ENCODE results near the gene GRK3. TPM values are rescaled to one million over a fixed set of nuclear protein-coding genes. Genes with fewer than 3 reads are reported as not detected.
A peak's percentile ranks its signal among the peaks of the same experiment; 100 is the strongest.

GRK3 gene
- total RNA-seq, 6 experiments from 2014 or later, result 1.1 to 4.9 (median 3.6) TPM

DNA sequence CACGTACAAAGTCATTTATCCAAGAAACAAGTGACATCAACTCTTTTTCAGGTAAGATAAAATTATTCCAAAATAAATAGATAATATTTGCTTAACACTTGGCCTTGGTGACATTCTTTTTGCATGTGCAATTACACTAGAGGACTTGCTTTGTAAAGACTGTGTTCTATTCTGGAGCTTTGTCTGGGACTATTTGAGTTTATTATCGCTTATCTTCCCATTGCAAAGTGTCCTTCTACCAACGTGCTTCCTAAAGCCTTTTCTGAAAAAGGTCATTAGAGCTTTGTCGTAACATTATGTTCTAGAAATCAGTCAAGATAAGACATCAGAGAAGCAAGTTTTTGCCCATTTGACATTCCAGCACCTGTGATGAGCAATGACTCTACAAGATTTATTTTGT is 99.2 kb downstream of the GRK3 start:
- peak overlapping the region in 1 of 3 donors; percentile 39 for H3K27ac ChIP-seq
- H3K36me3 ChIP-seq, result no peaks in the 10 kb centered on the region
- DNase-seq (no peak), ATAC-seq (peak; percentile 65 to 72 (median 68))
- H3K4me3 ChIP-seq, result no peak overlapping the region
- no peaks in the 10 kb centered on the region for H3K9me3 ChIP-seq
- TF ChIP-seq, protein P1, sequence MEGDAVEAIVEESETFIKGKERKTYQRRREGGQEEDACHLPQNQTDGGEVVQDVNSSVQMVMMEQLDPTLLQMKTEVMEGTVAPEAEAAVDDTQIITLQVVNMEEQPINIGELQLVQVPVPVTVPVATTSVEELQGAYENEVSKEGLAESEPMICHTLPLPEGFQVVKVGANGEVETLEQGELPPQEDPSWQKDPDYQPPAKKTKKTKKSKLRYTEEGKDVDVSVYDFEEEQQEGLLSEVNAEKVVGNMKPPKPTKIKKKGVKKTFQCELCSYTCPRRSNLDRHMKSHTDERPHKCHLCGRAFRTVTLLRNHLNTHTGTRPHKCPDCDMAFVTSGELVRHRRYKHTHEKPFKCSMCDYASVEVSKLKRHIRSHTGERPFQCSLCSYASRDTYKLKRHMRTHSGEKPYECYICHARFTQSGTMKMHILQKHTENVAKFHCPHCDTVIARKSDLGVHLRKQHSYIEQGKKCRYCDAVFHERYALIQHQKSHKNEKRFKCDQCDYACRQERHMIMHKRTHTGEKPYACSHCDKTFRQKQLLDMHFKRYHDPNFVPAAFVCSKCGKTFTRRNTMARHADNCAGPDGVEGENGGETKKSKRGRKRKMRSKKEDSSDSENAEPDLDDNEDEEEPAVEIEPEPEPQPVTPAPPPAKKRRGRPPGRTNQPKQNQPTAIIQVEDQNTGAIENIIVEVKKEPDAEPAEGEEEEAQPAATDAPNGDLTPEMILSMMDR (IDR thresholded peaks at IDR 0.05), result no peak
- no peak for TF ChIP-seq POLR2A (IDR thresholded peaks at IDR 0.05)
- 25% methylated on average over 4 of the region's 4 CpGs for WGBS (ENCODE audit: insufficient coverage, low coverage, low lambda C conversion rate, missing lambda C conversion rate)
- H3K4me1 ChIP-seq, result peaks cover 0 to 64% (median 23%) of the 10 kb centered on the region in 4 donors
- H3K27me3 ChIP-seq, result no peaks in the 10 kb centered on the region
- intact Hi-C loops (cut with DNase I), result no loop called here

DNA sequence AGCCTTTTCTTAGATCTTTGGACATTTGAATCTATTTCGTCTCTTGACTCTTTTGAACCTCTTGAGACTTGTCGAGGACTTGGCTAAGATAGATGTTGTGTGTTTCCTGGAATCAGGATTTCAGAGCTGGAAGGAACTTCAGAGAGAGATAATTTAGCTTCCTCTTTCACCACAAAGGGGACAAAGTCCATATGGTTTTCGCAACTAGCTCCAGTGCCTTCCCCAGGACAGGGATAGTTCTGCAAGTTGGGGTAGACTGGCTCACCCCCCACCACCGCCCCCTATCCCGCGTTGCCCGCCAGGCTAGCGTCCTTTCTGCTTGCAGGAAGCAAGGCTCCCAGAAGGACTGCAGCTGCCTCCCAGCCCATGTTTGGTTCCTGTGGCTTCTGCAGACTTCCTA is 101.8 kb downstream of the GRK3 start:
- ATAC-seq (peak; percentile 68 to 79 (median 74)), DNase-seq (peak; percentile 51 to 67 (median 58))
- Histone ChIP-seq H3K27ac (peak overlapping the region in 1 of 3 donors; percentile 3), H3K27me3 (no peaks in the 10 kb centered on the region), H3K4me1 (peaks cover 0 to 65% (median 23%) of the 10 kb centered on the region in 4 donors), H3K36me3 (no peaks in the 10 kb centered on the region), H3K9me3 (no peaks in the 10 kb centered on the region), H3K4me3 (peak overlapping the region in 1 of 3 donors; percentile 29)
- TF ChIP-seq POLR2A (IDR thresholded peaks at IDR 0.05), result no peak
- TF ChIP-seq, protein P1 (IDR thresholded peaks at IDR 0.05), result no peak
- 3% methylated on average over 7 of the region's 8 CpGs for WGBS (ENCODE audit: insufficient coverage, low coverage, low lambda C conversion rate, missing lambda C conversion rate)
- intact Hi-C loops (cut with DNase I), result no loop called here

DNA sequence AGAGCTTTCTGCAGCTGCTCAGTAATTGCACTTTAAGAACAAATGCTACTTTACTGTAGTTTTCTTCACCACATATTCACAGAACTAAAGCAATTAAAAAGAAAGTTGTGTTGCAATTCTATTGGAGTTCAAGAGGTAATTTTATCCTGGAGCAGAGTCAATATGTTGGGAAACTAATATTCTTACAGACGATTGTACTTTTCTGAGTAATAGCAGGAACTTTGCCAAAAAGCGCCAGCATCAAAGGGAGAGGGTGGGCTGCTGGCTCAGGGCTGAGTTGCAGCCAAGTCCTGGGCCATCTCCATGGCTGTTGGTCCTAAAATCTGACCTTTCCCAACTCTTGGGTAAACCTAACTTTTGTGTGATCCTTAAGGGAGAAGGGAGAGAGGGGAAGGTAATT is 104.0 kb downstream of the GRK3 start:
- TF ChIP-seq, protein P1 (IDR thresholded peaks at IDR 0.05), result no peak
- TF ChIP-seq POLR2A (IDR thresholded peaks at IDR 0.05), result no peak
- ATAC-seq, result peak in 3 of 4 donors; percentile 36 to 76 (median 42)
- peak in 1 of 3 donors; percentile 25 for DNase-seq
- Histone ChIP-seq H3K4me1 (peaks cover 0 to 55% (median 20%) of the 10 kb centered on the region in 4 donors), H3K9me3 (no peaks in the 10 kb centered on the region), H3K36me3 (no peaks in the 10 kb centered on the region), H3K27ac (no peak overlapping the region), H3K4me3 (no peak overlapping the region), H3K27me3 (no peaks in the 10 kb centered on the region)
- intact Hi-C loops (cut with DNase I), result no loop called here
- WGBS (ENCODE audit: insufficient coverage, low coverage, low lambda C conversion rate, missing lambda C conversion rate), result 30% methylated on average over 2 of the region's 2 CpGs

DNA sequence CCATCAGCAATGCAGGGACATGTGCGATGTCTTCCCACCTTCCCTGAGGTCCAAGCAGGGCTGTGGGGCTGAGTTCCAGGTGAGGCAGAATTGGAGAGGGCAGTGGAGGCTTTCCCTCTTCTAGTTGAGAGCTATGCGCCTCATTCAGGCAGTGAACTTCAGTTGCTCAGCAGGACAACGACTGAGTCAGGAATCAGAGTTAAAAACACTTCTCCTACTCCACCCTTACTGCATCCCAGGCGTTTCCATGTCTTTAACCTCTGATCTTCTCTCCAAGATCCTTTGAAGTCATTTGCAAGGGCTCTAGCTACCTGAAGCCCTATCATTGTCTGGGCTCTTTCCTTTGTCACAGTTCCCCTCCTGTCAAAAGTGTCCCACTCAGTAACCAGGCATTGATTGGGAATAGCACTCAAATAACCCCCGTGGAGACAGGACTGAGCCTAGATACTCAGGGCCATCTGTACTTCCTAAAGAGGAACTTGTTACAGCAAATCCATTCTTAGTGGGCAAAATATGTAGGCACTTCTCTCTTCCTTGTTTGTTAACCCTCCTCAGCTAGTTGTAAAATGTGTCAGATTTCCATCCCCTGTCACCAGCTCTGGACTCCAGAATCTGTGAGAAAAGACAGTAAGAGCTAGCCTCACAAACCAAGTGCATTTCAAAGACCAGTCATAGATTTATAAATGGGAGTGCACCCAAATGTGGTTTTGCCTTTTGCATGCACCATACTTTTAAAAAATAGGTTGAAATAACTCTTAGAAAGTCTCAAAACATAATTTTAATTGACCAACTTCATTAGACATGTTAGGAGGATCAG is 105.0 kb downstream of the GRK3 start:
- 63% methylated on average over 1 of the region's 5 CpGs for WGBS (ENCODE audit: insufficient coverage, low coverage, low lambda C conversion rate, missing lambda C conversion rate)
- Histone ChIP-seq H3K27ac (no peak overlapping the region), H3K9me3 (no peaks in the 10 kb centered on the region), H3K27me3 (no peaks in the 10 kb centered on the region), H3K4me3 (no peak overlapping the region), H3K4me1 (peaks cover 0 to 44% (median 15%) of the 10 kb centered on the region in 4 donors), H3K36me3 (no peaks in the 10 kb centered on the region)
- peak in 1 of 4 donors; percentile 24 for ATAC-seq
- DNase-seq, result no peak
- TF ChIP-seq, protein P1 (IDR thresholded peaks at IDR 0.05), result no peak
- no peak for TF ChIP-seq POLR2A (IDR thresholded peaks at IDR 0.05)
- intact Hi-C loops (cut with DNase I), result no loop called here
